Mononuclear cell (primary cell): ENCODE data around the gene PRKCB. TPM values are rescaled to one million over a fixed set of nuclear protein-coding genes. Genes with fewer than 3 reads are reported as not detected.
"Not testable (repeated sequence)": the region's sequence is repeated elsewhere in the genome, so short reads cannot be mapped to it uniquely, and the experiment has no call there.

Source experiments
- H3K27me3 ChIP-seq: 2 replicates; pipeline ENCODE4 v1.6.0; 2011; ENCODE audit warnings: low read length, control low read depth; ENCODE audit not compliant: insufficient read depth
- H3K4me1 ChIP-seq: 2 replicates; pipeline ENCODE4 v1.5.1; 2011; ENCODE audit warnings: mild to moderate bottlenecking, low read length, control low read depth; ENCODE audit not compliant: insufficient read depth
- H3K4me3 ChIP-seq: 2 replicates; pipeline ENCODE4 v1.5.1; 2011; ENCODE audit warnings: mild to moderate bottlenecking, low read length, moderate library complexity
- H3K9me3 ChIP-seq: 2 replicates; pipeline ENCODE4 v1.5.1; 2011; ENCODE audit warnings: low read depth, mild to moderate bottlenecking, control low read depth, low read length
- total RNA-seq: library from RNA; depleted of rRNA; stranded (reverse); fragments of >200 nt; gene quantifications from one replicate; pipeline ENCODE4 v1.2.3, GENCODE V29; 2012

Gene PRKCB
- total RNA-seq, 1 donor: 110 TPM

GRCh38 chr16:23927796-23928195 lies 92.0 kb downstream of the PRKCB start:
- Histone ChIP-seq H3K4me1 (peaks cover 10% of the 10 kb centered on the region), H3K27me3 (no peaks in the 10 kb centered on the region), H3K4me3 (no peak overlapping the region), H3K9me3 (no peaks in the 10 kb centered on the region)

DNA sequence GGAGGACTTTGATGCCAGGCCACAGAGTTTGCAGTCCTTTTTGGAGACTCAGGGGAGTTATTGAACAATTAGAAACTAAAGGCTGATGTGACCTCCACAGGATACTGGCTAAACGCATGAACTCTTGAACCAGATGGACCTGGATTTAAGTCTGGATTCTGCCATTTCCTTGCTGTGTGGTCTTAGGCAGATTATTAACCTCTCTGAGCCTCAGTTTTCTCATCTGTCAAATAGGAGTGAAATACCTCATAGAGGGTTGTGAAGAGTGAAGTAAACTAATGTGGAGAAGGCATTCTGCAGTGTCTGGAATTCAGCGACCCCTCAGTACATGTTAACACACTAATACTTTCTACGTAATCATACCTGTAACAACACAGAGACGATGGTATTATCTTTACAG lies 93.5 kb downstream of the PRKCB start:
- H3K4me1 ChIP-seq: peaks cover 3% of the 10 kb centered on the region
- H3K27me3 ChIP-seq: no peaks in the 10 kb centered on the region
- no peak overlapping the region for H3K4me3 ChIP-seq
- no peaks in the 10 kb centered on the region for H3K9me3 ChIP-seq

- Histone ChIP-seq H3K27me3 (no peaks in the 10 kb centered on the region), H3K4me1 (peaks cover 8% of the 10 kb centered on the region), H3K9me3 (no peaks in the 10 kb centered on the region), H3K4me3 (no peak overlapping the region)
These were observed 94.1 kb downstream of the PRKCB start for GRCh38 chr16:23929856-23930255.

DNA sequence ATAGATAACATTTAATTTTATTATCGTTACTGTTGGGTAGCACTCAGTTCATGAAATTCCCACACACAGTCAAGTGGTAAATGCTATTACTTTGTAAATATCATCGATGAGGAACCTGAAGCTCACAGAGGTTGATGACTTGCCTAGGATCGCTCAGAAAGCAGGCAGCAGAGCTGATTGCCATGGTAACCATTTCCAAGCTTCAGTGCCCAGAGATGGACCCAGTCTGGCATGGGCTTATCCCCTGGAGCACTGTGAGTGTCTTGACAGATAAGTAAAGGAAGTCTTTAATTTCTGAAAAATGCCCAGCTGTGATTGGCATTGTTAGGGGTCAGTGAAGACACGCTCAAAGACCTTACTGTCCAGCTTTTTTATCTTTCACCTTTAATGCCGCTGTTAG lies 95.0 kb downstream of the PRKCB start:
- H3K4me1 ChIP-seq: peaks cover 12% of the 10 kb centered on the region
- no peaks in the 10 kb centered on the region for H3K27me3 ChIP-seq
- H3K4me3 ChIP-seq: no peak overlapping the region
- H3K9me3 ChIP-seq: no peaks in the 10 kb centered on the region

GRCh38 chr16:23931199-23931598 lies 95.4 kb downstream of the PRKCB start:
- no peaks in the 10 kb centered on the region for H3K9me3 ChIP-seq
- peaks cover 12% of the 10 kb centered on the region for H3K4me1 ChIP-seq
- no peak overlapping the region for H3K4me3 ChIP-seq
- no peaks in the 10 kb centered on the region for H3K27me3 ChIP-seq

- not testable (repeated sequence) for H3K27me3 ChIP-seq, H3K4me3 ChIP-seq, H3K9me3 ChIP-seq
- peaks cover 20% of the 10 kb centered on the region for H3K4me1 ChIP-seq
These were observed 97.9 kb downstream of the PRKCB start for GRCh38 chr16:23933650-23934049.

- Histone ChIP-seq H3K4me1 (peaks cover 20% of the 10 kb centered on the region), H3K4me3 (no peak overlapping the region)
These were observed 98.9 kb downstream of the PRKCB start for GRCh38 chr16:23934610-23935236.

GRCh38 chr16:23940111-23940510 lies 104.3 kb downstream of the PRKCB start:
- Histone ChIP-seq H3K4me3 (no peak overlapping the region), H3K27me3 (no peaks in the 10 kb centered on the region), H3K9me3 (no peaks in the 10 kb centered on the region), H3K4me1 (peaks cover 21% of the 10 kb centered on the region)

More at GRCh38 chr16:23934610-23935236, 98.9 kb downstream of the PRKCB start:
- no peaks in the 10 kb centered on the region for H3K9me3 ChIP-seq
- no peaks in the 10 kb centered on the region for H3K27me3 ChIP-seq

DNA sequence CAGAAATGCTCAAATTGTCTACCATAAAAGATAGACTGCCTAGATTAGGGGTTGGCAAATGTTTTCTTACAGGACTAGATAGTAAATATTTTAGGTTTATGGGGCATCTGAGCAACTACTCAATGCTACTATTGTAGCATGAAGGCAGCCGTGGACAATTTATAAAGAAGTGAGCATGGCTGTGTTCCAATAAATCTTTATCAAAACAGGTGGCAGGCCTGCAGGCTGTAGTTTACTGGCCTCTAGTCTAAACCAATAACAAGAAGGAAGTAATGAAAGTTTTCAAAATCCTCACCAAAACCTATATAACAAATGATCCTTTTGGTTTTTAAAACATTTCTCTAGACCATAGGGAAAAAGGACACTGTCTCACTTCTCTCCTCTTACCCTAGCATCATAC lies 105.2 kb downstream of the PRKCB start:
- no peaks in the 10 kb centered on the region for H3K9me3 ChIP-seq
- H3K27me3 ChIP-seq: no peaks in the 10 kb centered on the region
- H3K4me3 ChIP-seq: no peak overlapping the region
- peaks cover 20% of the 10 kb centered on the region for H3K4me1 ChIP-seq

DNA sequence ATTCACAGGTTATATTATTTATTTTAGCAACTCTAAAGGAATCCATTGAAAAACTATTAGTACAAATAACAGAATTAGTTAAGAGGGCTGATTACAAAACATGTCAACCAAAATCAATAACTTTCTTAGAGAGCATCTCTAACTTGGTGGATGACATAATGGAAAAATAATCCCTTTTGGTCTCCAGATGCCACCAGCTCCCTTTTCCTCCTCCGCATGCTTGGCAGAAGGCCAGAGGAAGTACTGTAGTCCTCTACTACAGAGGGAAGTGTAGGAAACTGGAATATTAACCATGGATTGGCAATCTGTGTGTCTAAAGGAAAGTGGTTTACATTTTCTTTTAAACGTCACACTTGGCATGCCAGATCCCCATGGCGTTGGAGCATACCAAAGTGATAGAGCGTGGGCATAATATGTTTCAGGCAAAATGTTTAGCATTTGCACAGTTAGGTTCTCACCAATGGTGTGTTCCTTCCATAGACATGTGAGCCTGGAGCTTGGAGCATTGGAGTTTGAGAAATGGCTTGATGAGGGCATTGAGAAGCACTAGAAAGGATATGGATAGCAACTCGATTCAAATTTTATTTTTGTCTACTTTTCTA lies 106.3 kb downstream of the PRKCB start:
- H3K4me1 ChIP-seq: peaks cover 27% of the 10 kb centered on the region
- H3K9me3 ChIP-seq: no peaks in the 10 kb centered on the region
- no peaks in the 10 kb centered on the region for H3K27me3 ChIP-seq
- H3K4me3 ChIP-seq: no peak overlapping the region

DNA sequence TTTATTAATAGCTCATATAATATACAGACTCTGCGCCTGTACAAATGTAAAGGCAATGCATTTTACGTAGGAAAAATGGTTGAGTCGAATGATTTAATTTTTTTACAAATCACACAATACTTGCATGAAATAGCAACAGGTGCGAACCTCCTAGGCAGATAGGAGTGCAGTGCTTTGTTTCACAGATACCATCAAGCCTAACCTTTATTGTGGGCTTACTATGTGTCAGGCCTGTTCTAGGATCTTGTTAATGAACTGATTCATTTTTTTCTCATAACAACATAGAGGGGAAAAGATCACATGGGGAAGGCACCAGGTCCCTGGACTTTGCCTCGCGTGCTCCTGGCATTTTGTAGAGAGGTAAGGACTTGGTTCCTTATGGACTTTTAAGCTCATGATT lies 107.8 kb downstream of the PRKCB start:
- Histone ChIP-seq H3K4me1 (peaks cover 35% of the 10 kb centered on the region), H3K4me3 (no peak overlapping the region), H3K27me3 (no peaks in the 10 kb centered on the region), H3K9me3 (no peaks in the 10 kb centered on the region)

GRCh38 chr16:23944381-23944780 lies 108.6 kb downstream of the PRKCB start:
- H3K4me3 ChIP-seq: no peak overlapping the region
- no peaks in the 10 kb centered on the region for H3K27me3 ChIP-seq
- peaks cover 42% of the 10 kb centered on the region for H3K4me1 ChIP-seq
- H3K9me3 ChIP-seq: no peaks in the 10 kb centered on the region

DNA sequence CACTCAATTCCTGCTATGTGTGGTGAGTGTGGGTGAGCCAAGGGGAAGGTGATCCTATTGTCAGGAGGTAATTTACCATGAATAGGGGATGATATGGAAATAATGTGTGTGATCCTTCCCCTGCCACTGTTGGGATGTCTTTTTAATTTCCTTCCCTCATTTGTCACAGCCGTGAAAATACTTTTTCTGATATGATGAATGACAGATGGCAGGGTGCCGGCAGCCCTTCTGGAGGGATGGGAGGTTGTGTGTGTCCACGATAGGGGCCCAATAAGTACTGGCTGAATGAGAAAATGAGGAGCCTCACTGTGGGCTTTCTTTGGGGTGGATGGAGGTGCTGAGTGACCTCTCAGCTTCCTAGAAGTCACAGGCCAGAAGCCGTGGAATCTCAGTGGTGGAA lies 109.5 kb downstream of the PRKCB start:
- Histone ChIP-seq H3K27me3 (no peaks in the 10 kb centered on the region), H3K4me1 (peaks cover 51% of the 10 kb centered on the region), H3K9me3 (no peaks in the 10 kb centered on the region), H3K4me3 (no peak overlapping the region)

DNA sequence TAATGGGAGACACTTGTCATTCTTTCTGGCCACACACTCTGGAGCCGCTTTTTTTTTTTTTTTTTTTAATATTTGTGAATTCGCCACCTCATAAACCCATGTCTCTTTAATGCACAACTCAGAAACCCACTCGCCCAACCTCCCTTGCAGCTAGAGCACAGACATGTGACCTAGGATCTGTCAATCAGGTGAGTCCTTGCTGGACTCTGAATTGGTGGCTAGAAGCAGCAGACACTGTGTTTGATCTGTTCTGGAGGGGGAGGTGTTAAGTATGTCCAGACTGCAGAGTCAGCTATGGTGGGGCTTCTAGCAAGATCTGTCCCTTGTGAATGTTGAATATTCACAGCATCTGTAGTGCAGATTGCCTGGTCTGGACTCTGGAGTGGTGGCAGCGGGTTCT lies 112.1 kb downstream of the PRKCB start:
- no peaks in the 10 kb centered on the region for H3K9me3 ChIP-seq
- no peak overlapping the region for H3K4me3 ChIP-seq
- H3K27me3 ChIP-seq: no peaks in the 10 kb centered on the region
- peaks cover 69% of the 10 kb centered on the region for H3K4me1 ChIP-seq

DNA sequence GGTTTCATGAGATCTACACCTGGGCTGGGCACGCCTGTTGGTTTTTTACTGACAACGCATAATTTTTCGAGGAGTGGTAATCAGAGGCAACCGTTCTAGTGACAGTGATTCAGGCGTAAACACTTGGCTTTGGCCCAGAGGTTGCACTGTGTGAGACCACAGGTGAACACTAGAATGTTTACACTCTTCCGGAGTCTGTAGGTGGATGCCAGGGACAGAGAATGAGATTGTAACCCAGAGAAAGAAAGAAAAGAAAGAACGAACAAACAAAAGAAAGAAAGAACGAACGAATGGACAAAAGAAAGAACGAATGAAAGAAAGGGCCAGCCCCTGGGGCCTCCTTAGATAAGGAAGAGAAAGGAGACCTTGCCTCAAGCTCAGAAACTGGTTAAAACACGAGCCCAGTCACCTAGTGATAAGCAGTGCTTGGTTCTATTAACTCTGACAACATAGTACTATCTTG lies 113.2 kb downstream of the PRKCB start:
- H3K4me3 ChIP-seq: no peak overlapping the region
- H3K4me1 ChIP-seq: peaks cover 73% of the 10 kb centered on the region
- no peaks in the 10 kb centered on the region for H3K9me3 ChIP-seq
- no peaks in the 10 kb centered on the region for H3K27me3 ChIP-seq
